ENCODE data around the gene TCN2.

GRCh38 chr22:30611197-30611596 is 4.2 kb downstream of the TCN2 start:
- no peak for TF ChIP-seq CTCF (IDR thresholded peaks at IDR 0.05)
- TF ChIP-seq SIN3A (IDR thresholded peaks at IDR 0.05; ENCODE audit: borderline replicate concordance, insufficient read depth, low read depth, low read length) = no peak
- TF ChIP-seq POLR2AphosphoS5 (IDR thresholded peaks at IDR 0.05; ENCODE audit: low read depth, low read length) = no peak
- TF ChIP-seq, protein P1, sequence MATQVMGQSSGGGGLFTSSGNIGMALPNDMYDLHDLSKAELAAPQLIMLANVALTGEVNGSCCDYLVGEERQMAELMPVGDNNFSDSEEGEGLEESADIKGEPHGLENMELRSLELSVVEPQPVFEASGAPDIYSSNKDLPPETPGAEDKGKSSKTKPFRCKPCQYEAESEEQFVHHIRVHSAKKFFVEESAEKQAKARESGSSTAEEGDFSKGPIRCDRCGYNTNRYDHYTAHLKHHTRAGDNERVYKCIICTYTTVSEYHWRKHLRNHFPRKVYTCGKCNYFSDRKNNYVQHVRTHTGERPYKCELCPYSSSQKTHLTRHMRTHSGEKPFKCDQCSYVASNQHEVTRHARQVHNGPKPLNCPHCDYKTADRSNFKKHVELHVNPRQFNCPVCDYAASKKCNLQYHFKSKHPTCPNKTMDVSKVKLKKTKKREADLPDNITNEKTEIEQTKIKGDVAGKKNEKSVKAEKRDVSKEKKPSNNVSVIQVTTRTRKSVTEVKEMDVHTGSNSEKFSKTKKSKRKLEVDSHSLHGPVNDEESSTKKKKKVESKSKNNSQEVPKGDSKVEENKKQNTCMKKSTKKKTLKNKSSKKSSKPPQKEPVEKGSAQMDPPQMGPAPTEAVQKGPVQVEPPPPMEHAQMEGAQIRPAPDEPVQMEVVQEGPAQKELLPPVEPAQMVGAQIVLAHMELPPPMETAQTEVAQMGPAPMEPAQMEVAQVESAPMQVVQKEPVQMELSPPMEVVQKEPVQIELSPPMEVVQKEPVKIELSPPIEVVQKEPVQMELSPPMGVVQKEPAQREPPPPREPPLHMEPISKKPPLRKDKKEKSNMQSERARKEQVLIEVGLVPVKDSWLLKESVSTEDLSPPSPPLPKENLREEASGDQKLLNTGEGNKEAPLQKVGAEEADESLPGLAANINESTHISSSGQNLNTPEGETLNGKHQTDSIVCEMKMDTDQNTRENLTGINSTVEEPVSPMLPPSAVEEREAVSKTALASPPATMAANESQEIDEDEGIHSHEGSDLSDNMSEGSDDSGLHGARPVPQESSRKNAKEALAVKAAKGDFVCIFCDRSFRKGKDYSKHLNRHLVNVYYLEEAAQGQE (IDR thresholded peaks at IDR 0.05; ENCODE audit: insufficient read depth in 1 of 2, low read depth in 2 of 2, low read length in 1 of 2) = no peak
